Measurements from ENCODE around the gene NELFCD.

The NELFCD gene

DNA sequence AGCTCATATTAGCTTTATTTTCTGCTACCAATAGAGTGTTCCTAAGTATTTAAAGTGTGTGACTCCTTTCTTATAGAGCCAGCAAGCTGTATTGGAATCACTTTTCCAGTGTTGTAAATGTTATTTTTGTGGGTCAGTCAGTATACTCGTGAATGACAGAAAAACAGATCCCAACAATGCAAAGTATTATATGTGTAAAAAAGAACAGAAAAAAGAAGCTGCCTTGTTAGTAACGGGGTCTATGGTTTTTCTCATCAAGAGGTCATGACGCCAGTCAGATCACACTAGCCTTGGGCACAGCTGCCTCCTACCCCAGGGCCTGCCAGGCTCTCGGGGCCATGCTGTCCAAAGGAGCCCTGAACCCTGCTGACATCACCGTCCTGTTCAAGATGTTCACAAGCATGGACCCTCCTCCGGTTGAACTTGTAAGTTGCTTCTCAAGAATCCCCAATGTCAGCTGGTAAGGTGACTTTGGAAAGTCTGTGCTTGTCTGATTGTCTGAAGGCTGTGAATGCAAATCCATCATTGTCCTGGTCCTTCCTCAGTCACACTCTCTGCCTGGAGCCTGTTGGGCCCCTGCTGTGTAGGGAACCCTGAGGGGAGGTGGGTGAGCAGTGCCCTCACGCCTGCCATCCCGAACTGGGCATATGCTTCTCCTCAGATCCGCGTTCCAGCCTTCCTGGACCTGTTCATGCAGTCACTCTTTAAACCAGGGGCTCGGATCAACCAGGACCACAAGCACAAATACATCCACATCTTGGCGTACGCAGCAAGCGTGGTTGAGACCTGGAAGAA lies 9.8 kb downstream of the NELFCD start:
- TF ChIP-seq, protein P1, sequence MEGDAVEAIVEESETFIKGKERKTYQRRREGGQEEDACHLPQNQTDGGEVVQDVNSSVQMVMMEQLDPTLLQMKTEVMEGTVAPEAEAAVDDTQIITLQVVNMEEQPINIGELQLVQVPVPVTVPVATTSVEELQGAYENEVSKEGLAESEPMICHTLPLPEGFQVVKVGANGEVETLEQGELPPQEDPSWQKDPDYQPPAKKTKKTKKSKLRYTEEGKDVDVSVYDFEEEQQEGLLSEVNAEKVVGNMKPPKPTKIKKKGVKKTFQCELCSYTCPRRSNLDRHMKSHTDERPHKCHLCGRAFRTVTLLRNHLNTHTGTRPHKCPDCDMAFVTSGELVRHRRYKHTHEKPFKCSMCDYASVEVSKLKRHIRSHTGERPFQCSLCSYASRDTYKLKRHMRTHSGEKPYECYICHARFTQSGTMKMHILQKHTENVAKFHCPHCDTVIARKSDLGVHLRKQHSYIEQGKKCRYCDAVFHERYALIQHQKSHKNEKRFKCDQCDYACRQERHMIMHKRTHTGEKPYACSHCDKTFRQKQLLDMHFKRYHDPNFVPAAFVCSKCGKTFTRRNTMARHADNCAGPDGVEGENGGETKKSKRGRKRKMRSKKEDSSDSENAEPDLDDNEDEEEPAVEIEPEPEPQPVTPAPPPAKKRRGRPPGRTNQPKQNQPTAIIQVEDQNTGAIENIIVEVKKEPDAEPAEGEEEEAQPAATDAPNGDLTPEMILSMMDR (IDR thresholded peaks at IDR 0.05; ENCODE audit: extremely low read depth, missing control alignments) = no peak
- no peak for DNase-seq (ENCODE audit: low spot score)

DNA sequence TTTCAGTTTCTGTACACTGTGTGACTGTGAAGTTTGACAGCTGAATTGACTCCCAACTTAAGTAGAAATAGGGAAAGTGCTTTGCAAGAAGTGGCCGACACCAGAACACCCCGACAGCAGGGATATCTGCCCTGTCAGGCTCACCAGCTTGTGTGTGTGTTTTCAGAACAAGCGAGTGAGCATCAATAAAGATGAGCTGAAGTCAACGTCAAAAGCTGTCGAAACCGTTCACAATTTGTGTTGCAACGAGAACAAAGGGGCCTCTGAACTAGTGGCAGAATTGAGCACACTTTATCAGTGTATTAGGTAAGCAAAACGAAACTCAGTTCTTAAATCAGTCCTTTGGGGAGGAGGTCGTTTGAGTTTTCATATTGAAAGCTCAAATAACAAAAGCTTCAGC lies 10.7 kb downstream of the NELFCD start:
- TF ChIP-seq, protein P1 (IDR thresholded peaks at IDR 0.05; ENCODE audit: extremely low read depth, missing control alignments) = no peak
- no peak for DNase-seq (ENCODE audit: low spot score)

DNA sequence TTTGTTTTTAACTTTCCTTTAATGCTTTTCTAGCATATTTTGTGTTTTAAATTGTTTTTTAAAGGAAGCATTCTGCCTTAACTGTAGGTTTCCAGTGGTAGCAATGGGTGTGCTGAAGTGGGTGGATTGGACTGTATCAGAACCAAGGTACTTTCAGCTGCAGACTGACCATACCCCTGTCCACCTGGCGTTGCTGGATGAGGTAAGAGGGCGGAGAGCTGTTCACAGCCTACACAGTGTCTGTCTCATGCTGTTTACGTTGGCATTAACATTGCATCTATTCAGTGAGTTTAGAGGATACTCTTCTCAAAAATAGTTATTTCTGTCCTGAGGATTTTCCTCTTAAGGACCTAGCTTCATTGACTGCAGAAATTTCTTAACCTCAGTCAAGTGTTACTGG lies 11.9 kb downstream of the NELFCD start:
- TF ChIP-seq, protein P1 (IDR thresholded peaks at IDR 0.05; ENCODE audit: extremely low read depth, missing control alignments) = no peak
- DNase-seq (ENCODE audit: low spot score) = no peak

- DNase-seq (ENCODE audit: low spot score) = peak; percentile 46
- TF ChIP-seq, protein P1 (IDR thresholded peaks at IDR 0.05; ENCODE audit: extremely low read depth, missing control alignments) = no peak
Measured at GRCh38 chr20:58993332-58994248, 12.5 kb downstream of the NELFCD start.

- TF ChIP-seq, protein P1 (IDR thresholded peaks at IDR 0.05; ENCODE audit: extremely low read depth, missing control alignments) = no peak
- DNase-seq (ENCODE audit: low spot score) = no peak
Measured at GRCh38 chr20:58994390-58995159, 13.5 kb downstream of the NELFCD start.

GRCh38 chr20:58995461-58996225 lies 14.6 kb downstream of the NELFCD start:
- TF ChIP-seq, protein P1 (IDR thresholded peaks at IDR 0.05; ENCODE audit: extremely low read depth, missing control alignments) = no peak
- DNase-seq (ENCODE audit: low spot score) = no peak
